AG10803 (cell line): ENCODE measurements around the gene NCLN.
"Not testable (repeated sequence)": the region's sequence is repeated elsewhere in the genome, so short reads cannot be mapped to it uniquely, and the experiment has no call there.

Source experiments
- DNase-seq: peaks from one replicate; pipeline ENCODE4 v3.0.0; 2010; ENCODE audit warnings: low read depth
- H3K4me3 ChIP-seq: 2 replicates; pipeline ENCODE4 v1.5.1; 2011; ENCODE audit warnings: mild to moderate bottlenecking, low read length, control low read depth
- CTCF ChIP-seq: conservative IDR thresholded peaks from 2 replicates; pipeline ENCODE4 v1.5.1; 2011; ENCODE audit warnings: mild to moderate bottlenecking, low read length, control low read depth, inconsistent platforms

Gene NCLN

GRCh38 chr19:3163230-3163886, 22.4 kb upstream of the NCLN start:
- no peak overlapping the region for H3K4me3 ChIP-seq
- DNase-seq = peak; percentile 48
- peak; percentile 97 for TF ChIP-seq CTCF

GRCh38 chr19:3163943-3164342, 21.8 kb upstream of the NCLN start:
- TF ChIP-seq CTCF = no peak
- no peak for DNase-seq
- no peak overlapping the region for H3K4me3 ChIP-seq

GRCh38 chr19:3167533-3168272, 18.0 kb upstream of the NCLN start:
- TF ChIP-seq CTCF = no peak
- no peak overlapping the region for H3K4me3 ChIP-seq
- no peak for DNase-seq

GRCh38 chr19:3171894-3172672, 13.6 kb upstream of the NCLN start:
- TF ChIP-seq CTCF = no peak

GRCh38 chr19:3172673-3173000, 13.1 kb upstream of the NCLN start:
- not testable (repeated sequence) for DNase-seq, H3K4me3 ChIP-seq

More at GRCh38 chr19:3171894-3172672, 13.6 kb upstream of the NCLN start:
- no peak for DNase-seq
- no peak overlapping the region for H3K4me3 ChIP-seq

- TF ChIP-seq CTCF = no peak
- DNase-seq = peak; percentile 91
- H3K4me3 ChIP-seq = no peak overlapping the region
Measured at GRCh38 chr19:3175781-3176714, 9.7 kb upstream of the NCLN start.
